ENCODE results near the gene ENAH. TPM values are rescaled to one million over a fixed set of nuclear protein-coding genes. Genes with fewer than 3 reads are reported as not detected.
"Not testable (repeated sequence)": the region's sequence is repeated elsewhere in the genome, so short reads cannot be mapped to it uniquely, and the experiment has no call there.

ENAH gene
- total RNA-seq, 3 donors from 2014 or later: 0.90 to 1.3 (median 1.1) TPM

DNA sequence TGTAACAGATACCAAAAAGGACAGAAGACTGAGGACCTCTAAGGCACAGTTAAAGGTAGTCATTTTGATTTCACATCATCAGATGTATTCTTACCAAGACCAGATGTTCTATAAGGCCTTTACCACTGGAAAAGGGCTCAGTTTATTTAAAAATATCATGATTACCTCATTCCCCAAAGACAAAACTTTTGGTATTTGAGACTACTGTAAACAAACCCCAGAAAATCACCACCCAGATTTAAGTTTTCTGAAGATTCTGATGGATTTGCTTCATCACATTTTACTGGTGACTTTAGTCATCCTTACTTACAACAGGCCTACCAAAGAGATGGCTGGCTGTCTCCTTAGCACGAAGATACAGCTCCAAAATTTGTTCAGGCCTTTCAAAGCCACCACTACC is 8.3 kb downstream of the ENAH start:
- ATAC-seq (no peak), DNase-seq (no peak)
- no peaks in the 10 kb centered on the region for H3K9me3 Mint-ChIP-seq
- H3K36me3 Mint-ChIP-seq (ENCODE audit: insufficient read depth): no peaks in the 10 kb centered on the region
- no peaks in the 10 kb centered on the region for H3K4me1 Mint-ChIP-seq (ENCODE audit: low read depth)
- no peak overlapping the region for H3K4me3 Mint-ChIP-seq
- peaks cover 23% of the 10 kb centered on the region for H3K27me3 Mint-ChIP-seq (ENCODE audit: low read depth)

DNA sequence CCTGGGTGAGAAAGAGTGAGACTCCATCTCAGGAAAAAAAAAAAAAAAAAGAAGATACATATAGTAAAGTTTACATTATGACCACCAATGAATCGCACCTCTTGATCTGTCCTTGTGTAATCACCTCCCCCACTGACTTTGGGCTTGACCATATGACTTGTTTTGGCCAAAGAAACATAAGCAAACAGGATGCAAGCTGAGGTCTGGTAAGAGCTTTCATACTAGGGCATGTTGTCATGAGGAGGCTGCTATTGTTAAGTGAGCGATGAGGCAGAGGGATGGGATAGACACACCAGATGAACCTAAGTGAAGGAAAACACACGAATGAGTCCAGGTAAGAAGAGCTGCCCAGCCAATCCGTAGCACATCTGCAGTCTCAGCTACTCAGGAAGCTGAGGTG is 10.7 kb downstream of the ENAH start:
- no peak for ATAC-seq
- no peak for DNase-seq
- no peak overlapping the region for H3K4me3 Mint-ChIP-seq
- peaks cover 12% of the 10 kb centered on the region for H3K27me3 Mint-ChIP-seq (ENCODE audit: low read depth)
- no peaks in the 10 kb centered on the region for H3K4me1 Mint-ChIP-seq (ENCODE audit: low read depth)
- no peaks in the 10 kb centered on the region for H3K9me3 Mint-ChIP-seq
- no peaks in the 10 kb centered on the region for H3K36me3 Mint-ChIP-seq (ENCODE audit: insufficient read depth)

DNA sequence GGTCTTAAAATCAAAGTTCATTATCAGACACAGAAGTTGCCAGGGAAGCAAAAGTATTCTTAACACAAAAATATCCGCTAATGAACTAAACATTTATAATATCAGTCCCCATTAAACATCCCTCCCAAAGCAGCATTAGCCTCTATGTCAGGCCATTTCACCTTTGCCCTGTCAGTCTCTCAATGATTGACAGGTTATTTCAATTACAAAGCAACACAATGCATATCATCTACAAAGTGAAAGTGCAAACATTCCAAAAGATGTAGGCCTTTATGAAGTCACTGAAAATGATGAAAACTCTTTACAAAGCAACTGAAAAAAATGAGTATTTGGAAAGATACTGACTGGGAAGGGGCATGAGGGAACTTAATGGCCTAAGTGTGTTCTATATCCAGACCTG is 14.1 kb downstream of the ENAH start:
- Mint-ChIP-seq H3K4me1 (ENCODE audit: low read depth) (no peaks in the 10 kb centered on the region), H3K4me3 (no peak overlapping the region), H3K36me3 (ENCODE audit: insufficient read depth) (no peaks in the 10 kb centered on the region), H3K9me3 (no peaks in the 10 kb centered on the region), H3K27me3 (ENCODE audit: low read depth) (peaks cover 6% of the 10 kb centered on the region)
- DNase-seq (no peak), ATAC-seq (no peak)

DNA sequence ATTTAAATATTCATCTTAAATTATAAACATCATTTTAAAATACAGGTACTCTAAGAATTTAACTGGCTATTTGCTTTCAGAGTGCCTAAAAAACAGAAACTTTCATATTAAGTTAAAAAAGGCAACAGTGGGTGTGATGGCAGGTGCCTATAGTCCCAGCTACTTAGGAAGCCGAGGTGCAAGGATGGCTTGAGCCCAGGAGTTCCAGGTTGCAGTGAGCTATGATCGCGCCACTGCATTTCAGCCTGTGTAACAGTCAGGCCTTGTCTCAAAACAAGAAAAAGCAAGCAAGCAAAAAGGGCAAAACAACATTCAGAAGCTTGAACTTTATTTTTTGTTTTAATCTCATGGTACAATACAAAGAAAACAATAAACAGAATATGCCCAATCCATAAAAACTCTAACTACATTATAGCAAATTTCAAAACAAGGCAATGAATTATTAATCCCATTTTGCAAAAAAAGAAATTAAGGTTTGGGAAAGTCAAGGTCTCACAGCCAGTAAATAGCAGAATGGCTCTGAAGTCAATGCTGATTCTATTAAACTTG is 15.2 kb downstream of the ENAH start:
- Mint-ChIP-seq H3K9me3 (no peaks in the 10 kb centered on the region), H3K36me3 (ENCODE audit: insufficient read depth) (no peaks in the 10 kb centered on the region), H3K4me1 (ENCODE audit: low read depth) (no peaks in the 10 kb centered on the region), H3K4me3 (no peak overlapping the region), H3K27me3 (ENCODE audit: low read depth) (peaks cover 2% of the 10 kb centered on the region)
- no peak for ATAC-seq
- no peak for DNase-seq

DNA sequence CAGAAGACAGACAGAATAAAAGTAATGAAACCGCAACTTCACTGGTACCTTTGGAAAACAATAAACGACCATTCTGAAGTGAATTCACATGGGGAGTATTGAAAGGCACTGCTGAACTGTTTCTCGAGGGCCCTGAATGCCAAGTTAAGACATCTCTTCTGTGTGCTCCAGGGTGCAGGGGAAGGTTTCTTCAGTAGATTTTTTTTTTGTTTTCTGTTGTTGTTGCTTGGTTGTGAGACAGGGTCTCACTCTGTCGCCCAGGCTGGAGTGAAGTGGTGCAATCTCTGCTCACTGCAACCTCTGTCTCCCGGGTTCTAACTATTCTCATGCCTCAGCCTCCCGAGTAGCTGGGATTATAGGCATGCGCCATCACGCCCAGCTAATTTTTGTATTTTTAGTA is 15.9 kb downstream of the ENAH start:
- H3K4me1 Mint-ChIP-seq (ENCODE audit: low read depth); H3K27me3 Mint-ChIP-seq (ENCODE audit: low read depth); H3K4me3 Mint-ChIP-seq; H3K36me3 Mint-ChIP-seq (ENCODE audit: insufficient read depth); DNase-seq; ATAC-seq; H3K9me3 Mint-ChIP-seq: not testable (repeated sequence)

DNA sequence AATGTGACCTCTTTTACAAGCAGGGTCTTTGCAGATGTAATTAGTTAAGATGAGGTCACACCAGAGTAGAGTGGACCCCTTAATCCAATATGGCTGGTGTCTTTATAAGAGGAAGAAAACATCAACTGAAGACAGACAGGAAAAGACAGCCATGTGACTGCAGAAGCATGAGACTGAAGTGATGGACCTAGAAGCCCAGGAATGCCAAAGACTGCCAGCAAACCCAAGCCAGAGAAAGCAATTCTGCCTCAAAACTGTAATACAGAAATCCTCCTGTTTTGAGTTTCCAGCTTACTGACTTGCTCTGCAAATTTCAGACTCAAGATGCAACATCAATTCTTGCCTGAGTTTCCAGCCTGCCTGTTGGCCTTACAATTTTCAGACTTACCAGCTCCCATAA is 17.3 kb downstream of the ENAH start:
- H3K9me3 Mint-ChIP-seq: no peaks in the 10 kb centered on the region
- H3K4me3 Mint-ChIP-seq: no peak overlapping the region
- no peak for DNase-seq
- H3K4me1 Mint-ChIP-seq (ENCODE audit: low read depth): no peaks in the 10 kb centered on the region
- no peak for ATAC-seq
- H3K27me3 Mint-ChIP-seq (ENCODE audit: low read depth): peaks cover 4% of the 10 kb centered on the region
- H3K36me3 Mint-ChIP-seq (ENCODE audit: insufficient read depth): no peaks in the 10 kb centered on the region

DNA sequence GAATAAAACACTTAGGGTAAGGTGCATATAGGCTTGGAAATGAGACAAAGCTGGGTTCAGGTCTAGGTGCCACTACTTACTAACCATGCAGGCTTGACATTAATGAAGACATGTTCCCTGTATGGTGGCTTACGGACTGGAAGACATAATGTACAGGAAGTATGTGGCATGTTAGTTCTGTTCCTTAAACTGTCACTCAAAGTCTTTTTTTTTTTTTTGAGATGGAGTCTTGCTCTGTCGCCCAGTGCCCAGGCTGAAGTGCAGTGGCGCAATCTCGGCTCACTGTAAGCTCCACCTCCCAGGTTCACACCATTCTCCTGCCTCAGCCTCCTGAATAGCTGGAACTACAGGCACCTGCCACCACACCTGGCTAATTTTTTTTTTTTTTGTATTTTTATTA is 20.1 kb downstream of the ENAH start:
- ATAC-seq; H3K4me1 Mint-ChIP-seq (ENCODE audit: low read depth); DNase-seq; H3K9me3 Mint-ChIP-seq; H3K36me3 Mint-ChIP-seq (ENCODE audit: insufficient read depth); H3K4me3 Mint-ChIP-seq: not testable (repeated sequence)
- H3K27me3 Mint-ChIP-seq (ENCODE audit: low read depth): peaks cover 15% of the 10 kb centered on the region

DNA sequence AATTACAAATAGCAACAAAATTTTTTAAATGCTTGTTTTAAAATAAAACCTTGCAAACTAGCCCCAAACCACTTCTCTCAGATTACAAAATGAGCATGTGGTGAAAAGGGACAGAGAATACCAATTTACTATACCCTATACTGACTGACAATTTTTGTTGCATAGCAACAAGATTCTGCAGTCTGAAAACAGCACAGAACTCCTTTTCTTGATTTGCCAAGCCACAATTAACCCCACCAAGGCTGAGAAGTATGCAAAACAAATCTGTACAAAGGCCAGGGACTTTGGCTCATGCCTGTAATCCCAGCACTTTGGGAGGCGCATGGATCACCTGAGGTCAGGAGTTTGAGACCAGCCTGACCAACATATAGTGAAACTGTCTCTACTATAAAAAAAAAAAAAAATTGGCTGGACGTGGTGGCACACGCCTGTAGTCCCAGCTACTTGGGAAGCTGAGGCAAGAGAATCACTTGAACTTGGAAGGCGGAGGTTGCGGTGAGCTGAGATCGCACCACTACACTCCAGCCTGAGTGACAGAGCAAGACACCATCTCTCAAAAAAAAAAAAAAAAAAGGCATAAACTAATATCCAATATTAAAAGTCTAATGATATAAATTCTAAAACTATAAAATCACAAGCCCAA is 21.8 kb downstream of the ENAH start:
- H3K4me3 Mint-ChIP-seq: no peak overlapping the region
- no peaks in the 10 kb centered on the region for H3K4me1 Mint-ChIP-seq (ENCODE audit: low read depth)
- H3K36me3 Mint-ChIP-seq (ENCODE audit: insufficient read depth): no peaks in the 10 kb centered on the region
- H3K9me3 Mint-ChIP-seq: no peaks in the 10 kb centered on the region
- ATAC-seq: no peak
- no peak for DNase-seq
- peaks cover 24% of the 10 kb centered on the region for H3K27me3 Mint-ChIP-seq (ENCODE audit: low read depth)

DNA sequence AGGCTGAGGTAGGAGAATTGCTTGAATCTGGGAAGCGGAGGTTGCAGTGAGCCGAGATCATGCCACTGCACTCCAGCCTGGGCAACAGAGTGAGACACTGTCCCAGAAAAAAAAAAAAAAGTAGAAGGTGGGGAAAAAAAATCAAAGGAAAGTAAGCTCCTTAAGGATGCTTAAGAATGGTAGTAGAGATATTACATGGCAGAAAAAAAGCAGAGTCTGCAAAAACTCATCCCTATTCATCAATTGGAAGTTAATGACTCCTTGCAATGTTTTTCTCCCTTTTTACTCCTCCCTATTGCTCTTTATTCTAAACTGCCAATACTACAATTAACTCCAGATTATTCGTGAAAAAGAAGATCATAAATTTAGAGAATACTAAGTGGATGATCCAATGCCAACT is 23.4 kb downstream of the ENAH start:
- no peak overlapping the region for H3K4me3 Mint-ChIP-seq
- H3K9me3 Mint-ChIP-seq: no peaks in the 10 kb centered on the region
- no peaks in the 10 kb centered on the region for H3K36me3 Mint-ChIP-seq (ENCODE audit: insufficient read depth)
- no peak for DNase-seq
- H3K27me3 Mint-ChIP-seq (ENCODE audit: low read depth): peaks cover 31% of the 10 kb centered on the region
- no peaks in the 10 kb centered on the region for H3K4me1 Mint-ChIP-seq (ENCODE audit: low read depth)
- no peak for ATAC-seq

DNA sequence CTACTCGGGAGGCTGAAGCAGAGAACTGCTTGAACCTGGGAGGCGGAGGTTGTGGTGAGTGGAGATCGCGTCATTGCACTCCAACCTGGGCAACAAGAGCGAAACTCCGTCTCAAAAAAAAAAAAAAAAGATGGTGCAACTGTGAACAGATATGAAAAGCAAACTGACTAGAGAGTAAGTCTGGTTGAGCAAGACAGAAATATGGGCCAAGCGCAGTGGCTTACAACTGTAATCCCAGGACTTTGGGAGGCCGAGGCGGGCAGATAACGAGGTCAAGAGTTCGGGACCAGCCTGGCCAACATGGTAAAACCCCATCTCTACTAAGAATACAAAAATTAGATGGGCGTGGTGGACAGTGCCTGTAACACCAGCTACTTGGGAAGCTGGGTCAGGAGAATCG is 24.1 kb downstream of the ENAH start:
- peaks cover 31% of the 10 kb centered on the region for H3K27me3 Mint-ChIP-seq (ENCODE audit: low read depth)

DNA sequence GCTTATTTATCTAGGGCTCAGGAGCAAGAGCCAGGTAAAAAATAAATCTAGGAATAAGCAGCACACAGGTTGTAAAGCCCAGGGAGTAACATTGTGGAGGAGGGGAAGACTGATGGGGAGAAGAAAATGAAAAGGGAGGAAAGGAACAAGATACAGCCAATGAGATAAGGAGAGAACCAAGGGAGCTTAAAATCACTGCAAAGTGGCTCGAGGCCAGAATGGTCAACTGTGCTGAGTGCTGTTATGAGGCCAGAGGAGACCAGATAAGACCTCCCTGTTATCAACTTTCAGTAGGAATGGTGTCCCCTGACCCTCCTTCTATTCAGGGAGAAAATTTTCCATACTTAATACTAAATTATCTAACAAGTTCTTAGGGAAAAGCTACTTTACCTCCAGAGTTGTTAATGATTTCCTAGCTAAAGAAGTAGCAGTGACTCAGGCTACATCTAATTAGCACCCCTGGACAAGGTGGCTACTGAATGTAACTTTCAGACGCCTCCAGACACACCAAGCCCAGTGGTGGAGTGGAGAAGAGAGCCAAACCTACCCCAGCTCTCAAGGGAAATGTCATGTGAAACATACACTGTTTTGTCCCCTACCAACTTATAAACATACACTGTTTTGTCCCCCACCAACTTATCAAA is 25.5 kb downstream of the ENAH start:
- H3K9me3 Mint-ChIP-seq: no peaks in the 10 kb centered on the region
- H3K36me3 Mint-ChIP-seq (ENCODE audit: insufficient read depth): no peaks in the 10 kb centered on the region
- H3K4me3 Mint-ChIP-seq: no peak overlapping the region
- no peak for ATAC-seq
- no peak for DNase-seq
- H3K4me1 Mint-ChIP-seq (ENCODE audit: low read depth): no peaks in the 10 kb centered on the region
- peaks cover 31% of the 10 kb centered on the region for H3K27me3 Mint-ChIP-seq (ENCODE audit: low read depth)

More for the DNA sequence above, 24.1 kb downstream of the ENAH start:
- H3K36me3 Mint-ChIP-seq (ENCODE audit: insufficient read depth); H3K4me1 Mint-ChIP-seq (ENCODE audit: low read depth); H3K9me3 Mint-ChIP-seq; ATAC-seq; H3K4me3 Mint-ChIP-seq; DNase-seq: not testable (repeated sequence)

DNA sequence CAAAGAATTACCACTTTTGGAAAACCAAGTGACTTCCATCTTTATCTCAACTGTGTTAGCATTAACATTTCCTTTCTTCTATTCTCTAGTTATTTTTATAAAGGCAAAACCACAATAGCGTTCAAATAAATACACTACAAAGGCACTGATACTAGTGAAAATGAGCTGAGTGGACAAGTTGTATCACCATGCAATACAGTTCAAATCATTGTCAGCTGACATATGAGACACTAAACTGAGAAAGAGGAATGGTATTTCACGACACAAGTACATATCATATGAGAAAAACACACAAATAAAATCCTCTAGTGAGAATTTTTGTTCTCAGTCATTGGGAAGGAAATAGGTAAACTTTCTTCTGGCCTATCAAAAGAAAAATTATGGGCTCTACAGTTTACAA is 26.2 kb downstream of the ENAH start:
- DNase-seq: no peak
- Mint-ChIP-seq H3K36me3 (ENCODE audit: insufficient read depth) (no peaks in the 10 kb centered on the region), H3K4me3 (no peak overlapping the region), H3K27me3 (ENCODE audit: low read depth) (peaks cover 31% of the 10 kb centered on the region), H3K4me1 (ENCODE audit: low read depth) (no peaks in the 10 kb centered on the region), H3K9me3 (no peaks in the 10 kb centered on the region)
- ATAC-seq: no peak

DNA sequence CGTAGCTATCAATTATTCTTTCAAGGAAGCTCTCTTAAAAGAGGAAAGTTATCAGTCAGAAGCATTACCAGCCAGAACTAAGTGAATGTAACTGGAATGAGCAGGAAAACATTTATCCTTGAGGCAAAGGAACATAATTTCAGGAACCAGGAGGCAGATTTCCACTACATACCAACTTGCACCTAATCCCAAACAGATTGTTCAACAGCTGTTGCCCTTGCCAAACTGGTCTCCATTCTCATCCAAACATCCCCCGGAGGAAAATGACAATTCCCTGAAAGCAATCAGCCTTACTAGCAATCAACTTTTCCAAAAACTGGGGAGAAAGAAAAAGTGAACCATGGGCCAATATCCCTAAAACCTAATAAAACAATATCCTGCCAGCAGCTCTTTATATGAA is 35.0 kb downstream of the ENAH start:
- DNase-seq: no peak
- ATAC-seq: no peak
- no peaks in the 10 kb centered on the region for H3K9me3 Mint-ChIP-seq
- no peaks in the 10 kb centered on the region for H3K4me1 Mint-ChIP-seq (ENCODE audit: low read depth)
- no peaks in the 10 kb centered on the region for H3K27me3 Mint-ChIP-seq (ENCODE audit: low read depth)
- H3K36me3 Mint-ChIP-seq (ENCODE audit: insufficient read depth): no peaks in the 10 kb centered on the region
- no peak overlapping the region for H3K4me3 Mint-ChIP-seq

DNA sequence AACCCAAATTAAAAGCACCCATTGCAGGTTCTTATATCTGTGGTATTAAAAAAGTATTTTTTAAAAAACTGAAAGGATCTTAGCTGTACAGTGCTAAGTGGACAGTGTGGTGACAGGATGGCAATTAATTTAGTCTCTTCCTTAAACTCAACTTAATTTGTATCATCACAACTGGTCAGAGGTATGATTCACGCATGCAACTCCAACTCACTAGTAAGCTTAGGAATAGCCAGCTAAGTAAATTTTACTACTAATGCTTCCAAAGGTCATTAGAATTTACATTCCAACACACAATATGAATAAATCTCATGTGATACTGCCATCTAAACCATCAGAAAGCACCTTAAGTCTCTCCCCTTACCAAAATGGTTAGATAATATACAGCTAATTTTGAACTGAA is 35.4 kb downstream of the ENAH start:
- Mint-ChIP-seq H3K4me3 (no peak overlapping the region), H3K9me3 (no peaks in the 10 kb centered on the region), H3K36me3 (ENCODE audit: insufficient read depth) (no peaks in the 10 kb centered on the region), H3K27me3 (ENCODE audit: low read depth) (no peaks in the 10 kb centered on the region), H3K4me1 (ENCODE audit: low read depth) (no peaks in the 10 kb centered on the region)
- ATAC-seq (no peak), DNase-seq (no peak)

DNA sequence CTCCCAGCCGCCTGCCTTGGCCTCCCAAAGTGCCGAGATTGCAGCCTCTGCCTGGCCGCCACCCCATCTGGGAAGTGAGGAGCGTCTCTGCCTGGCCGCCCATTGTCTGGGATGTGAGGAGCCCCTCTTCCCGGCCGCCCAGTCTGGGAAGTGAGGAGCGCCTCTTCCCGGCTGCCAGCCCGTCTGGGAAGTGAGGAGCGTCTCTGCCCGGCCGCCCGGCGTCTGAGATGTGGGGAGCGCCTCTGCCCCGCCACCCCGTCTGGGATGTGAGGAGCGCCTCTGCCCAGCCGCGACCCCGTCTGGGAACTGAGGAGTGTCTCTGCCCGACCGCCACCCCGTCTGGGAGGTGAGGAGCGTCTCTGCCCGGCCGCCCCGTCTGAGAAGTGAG is 37.5 kb downstream of the ENAH start:
- not testable (repeated sequence) for ATAC-seq; H3K4me3 Mint-ChIP-seq; H3K36me3 Mint-ChIP-seq (ENCODE audit: insufficient read depth); H3K4me1 Mint-ChIP-seq (ENCODE audit: low read depth); H3K27me3 Mint-ChIP-seq (ENCODE audit: low read depth); H3K9me3 Mint-ChIP-seq; DNase-seq
